MM.1S (cell line): ENCODE measurements around the gene FGFR1OP2.

Experiments
- DNase-seq: peaks from one replicate; pipeline ENCODE4 v3.0.0-alpha.2; 2015
- H2AFZ ChIP-seq: fragments of 300-600 bp; sonication (generic); 2 replicates; pipeline ENCODE4 v1.6.0; 2016; ENCODE audit warnings: antibody characterized with exemption, low read length
- H3F3A ChIP-seq: fragments of 300-600 bp; sonication (generic); 2 replicates; pipeline ENCODE4 v1.6.1; 2016; ENCODE audit warnings: mild to moderate bottlenecking, antibody characterized with exemption, low read length, moderate library complexity, mixed read lengths; ENCODE audit not compliant: insufficient read depth
- H3K27ac ChIP-seq: fragments of 300-600 bp; sonication (generic); 2 replicates; pipeline ENCODE4 v1.5.1; 2016; ENCODE audit warnings: mild to moderate bottlenecking, low read length
- H3K27me3 ChIP-seq: fragments of 300-600 bp; sonication (generic); replicated peaks from 2 replicates; pipeline ENCODE4 v1.6.0; 2016; ENCODE audit warnings: low read length; ENCODE audit not compliant: insufficient read depth
- H3K36me3 ChIP-seq: fragments of 300-600 bp; sonication (generic); replicated peaks from 2 replicates; pipeline ENCODE4 v1.6.1; 2016; ENCODE audit warnings: mild to moderate bottlenecking, low read length, mixed read lengths; ENCODE audit not compliant: insufficient read depth
- H3K4me1 ChIP-seq: fragments of 300-600 bp; sonication (generic); 2 replicates; pipeline ENCODE4 v1.6.1; 2016; ENCODE audit warnings: low read length, mixed read lengths
- H3K4me2 ChIP-seq: fragments of 300-600 bp; sonication (generic); 2 replicates; pipeline ENCODE4 v1.6.0; 2016; ENCODE audit warnings: low read depth, low read length
- H3K4me3 ChIP-seq: fragments of 300-600 bp; sonication (generic); 2 replicates; pipeline ENCODE4 v1.5.1; 2016; ENCODE audit warnings: low read length, mixed read lengths
- H3K79me2 ChIP-seq: fragments of 300-600 bp; sonication (generic); 2 replicates; pipeline ENCODE4 v1.6.1; 2016; ENCODE audit warnings: mixed run types, low read length, mixed read lengths
- H3K9ac ChIP-seq: fragments of 300-600 bp; sonication (generic); 2 replicates; pipeline ENCODE4 v1.6.1; 2016; ENCODE audit warnings: low read length, mixed read lengths
- H3K9me2 ChIP-seq: fragments of 300-600 bp; sonication (generic); replicated peaks from 2 replicates; pipeline ENCODE4 v1.6.1; 2016; ENCODE audit warnings: mild to moderate bottlenecking, low read length, mixed read lengths; ENCODE audit not compliant: insufficient read depth
- H3K9me3 ChIP-seq: fragments of 300-600 bp; sonication (generic); replicated peaks from 2 replicates; pipeline ENCODE4 v1.6.1; 2016; ENCODE audit warnings: mild to moderate bottlenecking, low read length, mixed read lengths; ENCODE audit not compliant: insufficient read depth
- H4K20me1 ChIP-seq: fragments of 300-600 bp; sonication (generic); 2 replicates; pipeline ENCODE4 v1.6.1; 2016; ENCODE audit warnings: mild to moderate bottlenecking, low read length, moderate library complexity, mixed read lengths; ENCODE audit not compliant: insufficient read depth
- EZH2 ChIP-seq: fragments of 300-600 bp; sonication (generic); optimal IDR thresholded peaks from 2 replicates; pipeline ENCODE3; 2017; ENCODE audit warnings: low read depth, mild to moderate bottlenecking, antibody characterized with exemption, low read length, mixed read lengths
- EZH2phosphoT487 ChIP-seq: fragments of 300-600 bp; sonication (generic); IDR thresholded peaks from 2 replicates; pipeline ENCODE4 v1.6.1; 2018; ENCODE audit warnings: antibody characterized with exemption, low read length
- TF ChIP-seq, protein P1 (sequence below): fragments of 300-600 bp; sonication (generic); IDR thresholded peaks from 2 replicates; pipeline ENCODE4 v1.5.1; 2016; ENCODE audit warnings: antibody characterized with exemption, low read length, mixed read lengths

The FGFR1OP2 gene

GRCh38 chr12:26906704-26907103 lies 31.6 kb upstream of the FGFR1OP2 start:
- TF ChIP-seq EZH2phosphoT487 (no peak), EZH2 (no peak)
- TF ChIP-seq, protein P1, sequence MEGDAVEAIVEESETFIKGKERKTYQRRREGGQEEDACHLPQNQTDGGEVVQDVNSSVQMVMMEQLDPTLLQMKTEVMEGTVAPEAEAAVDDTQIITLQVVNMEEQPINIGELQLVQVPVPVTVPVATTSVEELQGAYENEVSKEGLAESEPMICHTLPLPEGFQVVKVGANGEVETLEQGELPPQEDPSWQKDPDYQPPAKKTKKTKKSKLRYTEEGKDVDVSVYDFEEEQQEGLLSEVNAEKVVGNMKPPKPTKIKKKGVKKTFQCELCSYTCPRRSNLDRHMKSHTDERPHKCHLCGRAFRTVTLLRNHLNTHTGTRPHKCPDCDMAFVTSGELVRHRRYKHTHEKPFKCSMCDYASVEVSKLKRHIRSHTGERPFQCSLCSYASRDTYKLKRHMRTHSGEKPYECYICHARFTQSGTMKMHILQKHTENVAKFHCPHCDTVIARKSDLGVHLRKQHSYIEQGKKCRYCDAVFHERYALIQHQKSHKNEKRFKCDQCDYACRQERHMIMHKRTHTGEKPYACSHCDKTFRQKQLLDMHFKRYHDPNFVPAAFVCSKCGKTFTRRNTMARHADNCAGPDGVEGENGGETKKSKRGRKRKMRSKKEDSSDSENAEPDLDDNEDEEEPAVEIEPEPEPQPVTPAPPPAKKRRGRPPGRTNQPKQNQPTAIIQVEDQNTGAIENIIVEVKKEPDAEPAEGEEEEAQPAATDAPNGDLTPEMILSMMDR: no peak
- H3K36me3 ChIP-seq: peaks cover 2% of the 10 kb centered on the region; the same call in 1 of the 2 replicates

DNA sequence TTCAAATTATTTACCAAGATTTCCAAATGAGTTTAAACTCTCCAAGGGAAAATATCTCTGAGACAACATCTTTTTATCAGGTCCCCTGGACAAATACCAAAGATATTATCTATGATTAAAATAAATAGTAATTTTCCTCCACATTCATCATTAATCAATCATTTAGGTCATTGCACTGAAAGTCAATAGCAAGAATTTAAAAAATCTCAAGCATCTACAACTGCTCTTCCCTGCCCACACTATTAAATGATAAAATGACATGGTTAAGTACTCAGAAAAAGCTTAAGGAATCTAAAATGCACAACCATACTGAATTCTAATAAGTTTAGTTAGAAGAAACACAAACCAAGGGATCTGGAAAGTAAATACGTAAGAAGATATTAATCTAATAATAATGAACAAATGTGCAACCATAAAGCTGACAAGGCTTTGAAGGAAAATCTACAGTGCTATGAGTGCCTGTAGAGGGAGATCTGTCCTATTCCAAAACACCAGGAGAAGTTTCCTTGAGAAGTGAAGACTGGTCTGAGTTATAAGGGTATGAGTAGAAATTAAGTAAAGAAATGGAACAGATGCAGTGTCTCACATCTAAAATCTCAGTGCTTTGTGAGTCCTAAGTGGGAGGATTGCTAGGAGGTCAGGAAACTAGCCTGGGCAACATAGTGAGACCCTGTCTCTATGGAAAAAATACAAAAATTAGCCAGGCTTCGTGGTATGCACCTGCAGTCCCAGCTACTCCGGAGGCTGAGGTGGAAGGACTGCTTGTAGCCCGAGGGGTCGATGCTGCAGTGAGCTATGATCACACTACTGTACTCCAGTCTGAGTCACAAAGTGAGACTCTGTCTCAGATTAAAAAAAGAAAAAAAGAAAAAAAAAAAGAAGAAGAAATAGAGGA lies 19.7 kb upstream of the FGFR1OP2 start:
- Histone ChIP-seq H3K79me2 (peaks cover 11% of the 10 kb centered on the region; the same call in 1 of the 2 replicates), H3K36me3 (peaks cover 14% of the 10 kb centered on the region; the same call in 1 of the 2 replicates), H3K27ac (no peak overlapping the region), H3K4me3 (no peak overlapping the region), H3K4me1 (no peaks in the 10 kb centered on the region), H2AFZ (no peak overlapping the region), H4K20me1 (no peaks in the 10 kb centered on the region), H3K9me3 (no peaks in the 10 kb centered on the region), H3K9me2 (no peaks in the 10 kb centered on the region), H3F3A (no peaks in the 10 kb centered on the region), H3K27me3 (no peaks in the 10 kb centered on the region), H3K9ac (no peak overlapping the region), H3K4me2 (no peak overlapping the region)
- no peak for DNase-seq
- TF ChIP-seq EZH2 (no peak), EZH2phosphoT487 (no peak)
- TF ChIP-seq, protein P1: no peak

More at GRCh38 chr12:26906704-26907103, 31.6 kb upstream of the FGFR1OP2 start:
- peaks cover 28% of the 10 kb centered on the region for H3K4me1 ChIP-seq
- no peak overlapping the region for H2AFZ ChIP-seq
- H3K27ac ChIP-seq: peak overlapping the region; percentile 51; the same call in 1 of the 2 replicates
- DNase-seq: peak; percentile 82
- peaks cover 13% of the 10 kb centered on the region for H3K79me2 ChIP-seq
- peaks cover 17% of the 10 kb centered on the region for H3F3A ChIP-seq
- no peaks in the 10 kb centered on the region for H4K20me1 ChIP-seq
- no peak overlapping the region for H3K4me3 ChIP-seq
- H3K9ac ChIP-seq: no peak overlapping the region
- no peaks in the 10 kb centered on the region for H3K9me2 ChIP-seq
- H3K27me3 ChIP-seq: no peaks in the 10 kb centered on the region
- H3K4me2 ChIP-seq: peak overlapping the region; percentile 52; the same call in 1 of the 2 replicates
- H3K9me3 ChIP-seq: no peaks in the 10 kb centered on the region

DNA sequence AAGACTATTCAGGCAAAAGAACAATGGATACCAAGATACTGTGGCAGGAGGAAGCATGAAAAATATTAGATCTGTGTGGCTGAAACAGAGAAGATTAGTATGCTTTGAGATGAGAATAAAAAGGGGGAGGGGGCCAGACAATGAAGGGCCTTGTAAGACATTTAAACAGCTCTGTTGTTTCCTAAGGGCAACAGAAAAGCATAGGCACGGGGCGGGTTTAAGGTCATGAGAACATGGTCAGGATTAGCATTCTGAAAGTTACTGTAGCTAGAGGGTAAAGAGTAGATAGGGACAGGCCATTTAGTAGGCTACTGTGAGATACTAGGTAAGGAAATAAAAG lies 19.1 kb upstream of the FGFR1OP2 start:
- H4K20me1 ChIP-seq: no peaks in the 10 kb centered on the region
- peaks cover 11% of the 10 kb centered on the region; the same call in 1 of the 2 replicates for H3K36me3 ChIP-seq
- H3K9ac ChIP-seq: no peak overlapping the region
- H3K27me3 ChIP-seq: no peaks in the 10 kb centered on the region
- H3K4me1 ChIP-seq: no peaks in the 10 kb centered on the region
- peaks cover 11% of the 10 kb centered on the region; the same call in 1 of the 2 replicates for H3K79me2 ChIP-seq
- H3K4me2 ChIP-seq: no peak overlapping the region
- H3F3A ChIP-seq: no peaks in the 10 kb centered on the region
- no peak overlapping the region for H2AFZ ChIP-seq
- TF ChIP-seq EZH2 (no peak), EZH2phosphoT487 (no peak)
- TF ChIP-seq, protein P1: no peak
- no peak overlapping the region for H3K4me3 ChIP-seq
- no peak overlapping the region for H3K27ac ChIP-seq
- DNase-seq: no peak
- H3K9me2 ChIP-seq: no peaks in the 10 kb centered on the region
- no peaks in the 10 kb centered on the region for H3K9me3 ChIP-seq
